Stimulated activated CD4-positive, alpha-beta T cell treated with anti-CD3 and anti-CD28 coated beads, Interleukin-1b, Interleukin-23, amount 100 ng/mL, for 48 hours (primary cell): ENCODE results near the gene ZNF311.

ENCODE experiments used
- DNase-seq: peaks from one replicate; pipeline ENCODE4 v3.0.0-alpha.2; 2020

ZNF311 gene

DNA sequence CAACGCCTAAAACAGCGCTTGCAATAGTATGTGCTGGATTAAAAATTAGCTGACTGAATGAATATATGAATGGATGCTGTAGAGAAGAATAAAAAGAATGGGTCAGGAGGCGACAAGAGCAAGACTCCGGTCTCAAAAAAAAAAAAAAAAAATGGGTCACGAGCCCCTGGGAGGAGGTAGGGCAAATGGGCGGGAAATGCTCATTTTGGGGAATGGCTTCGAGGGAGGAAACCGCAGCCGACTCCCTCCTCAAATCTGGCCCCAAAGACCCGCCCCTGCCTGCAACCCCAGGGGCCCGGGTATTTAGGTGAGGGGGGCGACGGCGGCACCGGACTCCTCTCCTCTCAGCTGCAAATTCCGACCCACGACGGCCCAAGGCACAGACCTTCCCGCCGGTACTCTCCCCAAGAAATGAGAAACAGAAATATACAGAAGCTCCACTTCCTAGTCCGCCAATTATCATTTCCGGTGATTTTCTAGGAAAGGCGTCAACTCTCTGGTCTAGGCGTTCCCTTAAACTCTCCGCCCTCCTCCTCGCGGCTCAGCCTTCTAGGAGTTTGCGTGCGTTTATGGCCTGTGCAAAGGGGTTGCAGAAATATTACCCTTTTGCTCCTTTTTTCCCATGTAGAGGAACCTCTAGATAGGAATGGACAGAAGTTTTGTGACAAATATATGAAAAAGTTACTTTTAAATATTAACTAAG is at the start of gene ZNF311:
ZNF311 (minus strand) TSS at position 133 of the 703 bp plus-strand sequence. CDS start 1,361 bp downstream, outside the sequence.
- peak; percentile 42 for DNase-seq

GRCh38 chr6:29051680-29052079 is 46.6 kb upstream of the ZNF311 start:
- no peak for DNase-seq

GRCh38 chr6:29045075-29045474 is 40.0 kb upstream of the ZNF311 start, which contains the start of gene OR2W1:
OR2W1 (minus strand) TSS chr6:29045175; CDS start chr6:29045175, 0 bp downstream.
- no peak for DNase-seq

DNA sequence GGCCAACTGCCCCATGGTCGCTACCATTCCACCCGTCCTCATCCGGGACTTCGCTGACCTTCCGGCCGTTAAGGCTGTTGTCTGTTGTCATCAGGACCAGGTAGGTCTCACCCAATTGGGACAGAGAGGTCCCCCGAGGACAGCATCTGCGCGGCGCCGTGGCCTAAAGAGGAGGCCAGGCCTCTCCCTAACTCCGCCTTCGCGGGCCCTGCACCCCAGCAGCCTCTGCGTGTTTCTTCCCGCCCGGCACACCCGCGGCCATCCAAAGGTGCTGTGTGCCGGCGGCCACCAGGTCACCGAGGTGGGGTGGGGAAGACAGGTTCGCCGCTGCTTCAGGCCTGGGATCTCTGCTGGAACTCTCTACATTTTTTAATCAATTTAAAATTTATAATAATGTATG is 30.8 kb upstream of the ZNF311 start:
- no peak for DNase-seq

GRCh38 chr6:29028821-29029220 is 23.7 kb upstream of the ZNF311 start:
- no peak for DNase-seq

GRCh38 chr6:29025927-29026585 is 20.9 kb upstream of the ZNF311 start:
- DNase-seq: no peak

GRCh38 chr6:29021434-29021833 is 16.3 kb upstream of the ZNF311 start:
- no peak for DNase-seq

- DNase-seq: no peak
Observed at GRCh38 chr6:29019629-29020028, 14.5 kb upstream of the ZNF311 start.

DNA sequence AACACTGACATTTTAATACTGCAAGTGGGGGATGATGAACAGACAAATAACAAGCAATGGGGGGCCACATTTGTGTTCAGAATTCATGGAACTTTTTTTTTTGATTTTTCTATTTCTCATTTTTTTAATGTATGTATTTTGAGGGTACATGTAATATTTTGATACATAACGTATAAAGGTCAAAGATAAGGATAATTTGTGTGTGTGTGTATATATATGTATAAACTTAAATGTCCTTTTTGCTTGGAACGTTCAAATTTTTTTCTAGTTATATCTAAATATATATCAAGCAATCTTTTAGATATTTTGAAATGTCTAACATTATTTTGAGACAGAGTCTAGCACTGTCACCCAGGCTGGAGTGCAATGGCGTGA is 12.3 kb upstream of the ZNF311 start:
- no peak for DNase-seq

- DNase-seq: peak; percentile 82
Observed at GRCh38 chr6:29016559-29017427, 11.7 kb upstream of the ZNF311 start.

GRCh38 chr6:29014729-29015608 is 9.9 kb upstream of the ZNF311 start:
- DNase-seq: no peak

GRCh38 chr6:29011276-29011734 is 6.2 kb upstream of the ZNF311 start:
- DNase-seq: no peak

GRCh38 chr6:29009358-29009757 is 4.2 kb upstream of the ZNF311 start:
- no peak for DNase-seq

- no peak for DNase-seq
Observed at GRCh38 chr6:29008089-29008488, 3.0 kb upstream of the ZNF311 start.

- DNase-seq: no peak
Observed at GRCh38 chr6:28996844-28997510, 8.1 kb downstream of the ZNF311 start.

DNA sequence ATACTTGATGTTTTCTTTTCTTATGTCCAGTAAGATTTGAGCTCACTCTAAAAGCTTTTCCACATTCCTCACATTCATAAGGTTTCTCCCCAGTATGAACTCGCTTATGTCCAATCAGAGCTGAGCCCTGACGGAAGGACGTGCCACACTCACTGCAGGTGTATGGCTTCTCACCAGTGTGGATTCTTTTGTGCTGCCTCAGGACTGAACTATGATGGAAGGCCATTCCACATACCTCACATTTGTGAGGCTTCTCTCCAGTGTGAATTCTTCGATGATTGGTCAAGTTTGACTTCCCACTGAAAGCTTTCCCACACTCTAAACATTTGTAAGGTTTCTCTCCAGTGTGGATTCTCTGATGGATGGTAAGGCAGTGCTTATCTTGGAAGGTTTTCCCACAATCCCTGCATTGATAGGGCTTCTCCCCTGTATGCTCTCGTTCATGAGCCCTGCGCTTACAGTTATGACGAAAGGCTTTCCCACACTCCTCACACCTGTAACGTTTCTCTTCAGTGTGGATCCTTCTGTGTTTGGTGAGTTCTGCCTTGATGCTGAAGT is 9.9 kb downstream of the ZNF311 start:
- DNase-seq: no peak

GRCh38 chr6:28988536-28989311 is 16.4 kb downstream of the ZNF311 start:
- peak; percentile 81 for DNase-seq

DNA sequence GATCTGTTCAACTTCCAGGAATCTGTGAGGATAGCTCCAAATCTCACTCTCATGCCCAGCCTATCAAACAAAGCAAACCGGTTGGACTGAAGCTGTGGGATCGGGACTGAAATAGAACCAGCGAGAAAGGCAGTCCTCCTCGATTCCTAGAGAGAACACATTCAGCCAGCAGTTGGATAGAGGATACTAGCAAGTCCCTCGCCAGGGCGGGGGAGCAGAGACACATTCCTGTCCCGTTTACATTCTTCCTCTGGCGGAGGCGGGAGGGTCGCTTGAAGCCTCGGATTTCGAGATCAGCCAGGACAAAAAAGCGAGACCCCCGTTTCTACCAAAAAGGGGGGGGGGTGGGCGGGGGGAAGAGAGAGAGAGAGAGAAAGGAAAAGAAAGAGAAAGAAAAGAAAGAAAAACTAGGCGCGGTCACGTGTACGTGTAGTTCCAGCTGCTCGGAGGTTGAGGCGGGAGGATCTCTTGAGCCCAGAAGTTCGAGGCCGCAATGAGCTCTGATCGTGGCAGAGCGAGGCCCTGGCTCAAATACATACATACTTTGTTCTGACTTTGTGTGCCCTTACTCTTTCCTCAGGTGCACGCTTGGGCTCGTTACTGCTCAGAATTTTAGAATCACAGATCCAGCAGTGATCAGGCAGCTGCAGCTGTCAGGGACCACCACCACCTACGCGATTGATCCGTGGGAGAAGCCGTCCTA is 19.5 kb downstream of the ZNF311 start:
- peak; percentile 27 for DNase-seq

GRCh38 chr6:28983838-28984237 is 21.3 kb downstream of the ZNF311 start:
- no peak for DNase-seq
